Epithelial cell of esophagus (primary cell): ENCODE data around the gene ZPBP2.
"Not testable (repeated sequence)": the region's sequence is repeated elsewhere in the genome, so short reads cannot be mapped to it uniquely, and the experiment has no call there.

Experiments
- DNase-seq: peaks from one replicate; pipeline ENCODE4 v3.0.0; 2010; ENCODE audit warnings: low read depth
- H3K4me3 ChIP-seq: 2 replicates; pipeline ENCODE4 v1.5.1; 2011; ENCODE audit warnings: mild to moderate bottlenecking, low read length, control low read depth
- TF ChIP-seq, protein P1 (sequence below): IDR thresholded peaks from 2 replicates; pipeline ENCODE4 v1.5.1; 2011; ENCODE audit warnings: low read depth, mild to moderate bottlenecking, low read length, control low read depth, inconsistent platforms; ENCODE audit not compliant: insufficient read depth; ENCODE audit errors: missing control alignments

ZPBP2 gene

DNA sequence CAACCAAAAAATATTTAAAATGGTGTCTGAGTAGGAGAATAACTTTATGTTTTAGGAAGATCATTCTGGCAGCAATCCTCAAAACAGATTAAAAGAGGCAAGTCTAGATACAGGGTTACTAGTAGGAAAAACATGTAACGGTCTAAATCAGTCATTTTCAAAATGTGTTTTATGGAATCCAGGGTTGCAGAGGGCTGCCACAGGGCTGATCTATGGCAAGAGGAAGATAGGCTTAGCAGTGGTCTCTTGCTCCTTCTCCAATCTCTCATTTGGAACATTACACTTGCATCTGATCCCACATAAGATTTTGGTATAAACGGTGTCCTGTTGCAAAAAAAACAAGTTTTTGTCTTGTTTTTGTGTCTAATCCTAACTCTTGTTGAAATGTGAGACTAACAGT is 13.1 kb upstream of the ZPBP2 start:
- H3K4me3 ChIP-seq, result no peak overlapping the region
- no peak for DNase-seq
- TF ChIP-seq, protein P1, sequence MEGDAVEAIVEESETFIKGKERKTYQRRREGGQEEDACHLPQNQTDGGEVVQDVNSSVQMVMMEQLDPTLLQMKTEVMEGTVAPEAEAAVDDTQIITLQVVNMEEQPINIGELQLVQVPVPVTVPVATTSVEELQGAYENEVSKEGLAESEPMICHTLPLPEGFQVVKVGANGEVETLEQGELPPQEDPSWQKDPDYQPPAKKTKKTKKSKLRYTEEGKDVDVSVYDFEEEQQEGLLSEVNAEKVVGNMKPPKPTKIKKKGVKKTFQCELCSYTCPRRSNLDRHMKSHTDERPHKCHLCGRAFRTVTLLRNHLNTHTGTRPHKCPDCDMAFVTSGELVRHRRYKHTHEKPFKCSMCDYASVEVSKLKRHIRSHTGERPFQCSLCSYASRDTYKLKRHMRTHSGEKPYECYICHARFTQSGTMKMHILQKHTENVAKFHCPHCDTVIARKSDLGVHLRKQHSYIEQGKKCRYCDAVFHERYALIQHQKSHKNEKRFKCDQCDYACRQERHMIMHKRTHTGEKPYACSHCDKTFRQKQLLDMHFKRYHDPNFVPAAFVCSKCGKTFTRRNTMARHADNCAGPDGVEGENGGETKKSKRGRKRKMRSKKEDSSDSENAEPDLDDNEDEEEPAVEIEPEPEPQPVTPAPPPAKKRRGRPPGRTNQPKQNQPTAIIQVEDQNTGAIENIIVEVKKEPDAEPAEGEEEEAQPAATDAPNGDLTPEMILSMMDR, result no peak

DNA sequence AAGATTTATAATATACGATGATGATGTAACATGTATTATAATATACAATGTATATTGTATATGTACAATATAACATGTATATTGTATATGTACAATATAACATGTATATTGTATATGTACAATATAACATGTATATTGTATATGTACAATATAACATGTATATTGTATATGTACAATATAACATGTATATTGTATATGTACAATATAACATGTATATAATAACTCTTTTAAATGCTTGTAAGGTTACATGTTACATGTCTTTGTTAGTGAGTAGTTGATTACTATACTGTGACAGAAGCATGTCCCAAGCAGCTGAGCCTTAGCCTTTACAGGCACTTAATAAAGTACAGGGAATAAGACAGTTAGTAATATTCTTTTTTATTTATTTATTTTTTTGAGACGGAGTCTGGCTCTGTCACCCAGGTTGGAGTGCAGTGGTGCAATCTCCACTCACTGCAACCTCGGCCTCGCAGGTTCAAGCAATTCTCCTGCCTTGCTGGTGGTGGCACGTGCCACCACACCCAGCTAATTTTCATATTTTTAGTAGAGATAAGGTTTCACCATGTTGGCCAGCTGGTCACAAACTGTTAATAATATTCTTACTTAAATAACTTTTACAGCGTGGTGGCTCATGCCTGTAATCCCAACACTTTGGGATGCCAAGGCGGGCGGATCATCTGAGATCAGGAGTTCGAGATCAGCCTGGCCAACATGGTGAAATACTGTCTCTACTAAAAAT is 11.9 kb upstream of the ZPBP2 start:
- not testable (repeated sequence) for H3K4me3 ChIP-seq, DNase-seq

DNA sequence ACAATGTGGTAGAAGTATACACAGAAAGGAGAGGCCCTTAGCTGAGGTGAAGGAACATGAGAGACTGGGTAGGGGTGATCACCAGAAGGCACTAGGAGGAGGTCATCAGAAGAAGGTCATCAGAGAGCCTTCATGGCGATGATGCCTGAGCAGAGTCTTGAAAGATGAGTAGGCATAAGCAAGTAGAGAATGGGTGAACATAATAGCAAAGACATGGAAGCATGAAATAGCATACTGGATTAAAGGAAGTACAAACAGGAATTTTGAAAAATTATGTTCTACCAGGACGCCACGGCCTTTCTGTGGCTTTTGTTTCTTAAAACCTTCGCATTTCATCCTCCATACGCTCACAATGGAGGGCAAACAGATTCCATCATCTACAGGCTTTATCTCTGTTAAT is 6.8 kb upstream of the ZPBP2 start:
- TF ChIP-seq, protein P1, result no peak
- H3K4me3 ChIP-seq, result no peak overlapping the region

DNA sequence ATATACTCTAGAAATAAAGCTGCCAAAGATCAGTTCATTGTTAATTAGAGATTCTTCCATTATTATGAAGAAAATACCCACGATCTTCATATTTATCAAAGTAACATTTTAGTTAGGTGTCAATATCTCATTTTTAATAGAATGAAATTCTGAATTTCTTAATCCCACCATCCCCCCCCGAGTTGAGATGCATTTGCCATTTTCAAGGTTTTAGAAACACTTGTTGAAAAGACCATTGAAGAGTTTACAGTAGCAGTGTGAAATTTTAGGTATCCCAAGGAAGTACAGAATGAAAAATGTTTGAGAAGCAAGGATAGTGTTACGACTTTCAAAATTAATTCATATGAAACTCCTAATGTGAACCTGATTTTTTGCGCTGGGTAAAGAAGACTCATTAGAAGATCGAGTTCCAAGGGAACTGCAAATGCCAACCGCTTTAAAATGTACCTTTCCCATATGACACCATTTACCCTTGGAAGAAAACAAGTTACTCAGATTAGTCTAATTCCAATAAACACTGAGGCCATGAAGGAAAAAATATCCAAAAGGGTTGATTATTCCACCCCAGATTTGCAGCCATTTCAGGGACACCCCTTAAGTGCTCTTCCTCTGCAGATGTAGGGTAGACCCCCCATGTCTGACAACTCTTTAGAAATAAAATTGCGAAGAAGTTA is 4.6 kb upstream of the ZPBP2 start:
- no peak overlapping the region for H3K4me3 ChIP-seq
- TF ChIP-seq, protein P1, result no peak
- DNase-seq, result no peak

More for the DNA sequence above, 6.8 kb upstream of the ZPBP2 start:
- DNase-seq, result no peak

DNA sequence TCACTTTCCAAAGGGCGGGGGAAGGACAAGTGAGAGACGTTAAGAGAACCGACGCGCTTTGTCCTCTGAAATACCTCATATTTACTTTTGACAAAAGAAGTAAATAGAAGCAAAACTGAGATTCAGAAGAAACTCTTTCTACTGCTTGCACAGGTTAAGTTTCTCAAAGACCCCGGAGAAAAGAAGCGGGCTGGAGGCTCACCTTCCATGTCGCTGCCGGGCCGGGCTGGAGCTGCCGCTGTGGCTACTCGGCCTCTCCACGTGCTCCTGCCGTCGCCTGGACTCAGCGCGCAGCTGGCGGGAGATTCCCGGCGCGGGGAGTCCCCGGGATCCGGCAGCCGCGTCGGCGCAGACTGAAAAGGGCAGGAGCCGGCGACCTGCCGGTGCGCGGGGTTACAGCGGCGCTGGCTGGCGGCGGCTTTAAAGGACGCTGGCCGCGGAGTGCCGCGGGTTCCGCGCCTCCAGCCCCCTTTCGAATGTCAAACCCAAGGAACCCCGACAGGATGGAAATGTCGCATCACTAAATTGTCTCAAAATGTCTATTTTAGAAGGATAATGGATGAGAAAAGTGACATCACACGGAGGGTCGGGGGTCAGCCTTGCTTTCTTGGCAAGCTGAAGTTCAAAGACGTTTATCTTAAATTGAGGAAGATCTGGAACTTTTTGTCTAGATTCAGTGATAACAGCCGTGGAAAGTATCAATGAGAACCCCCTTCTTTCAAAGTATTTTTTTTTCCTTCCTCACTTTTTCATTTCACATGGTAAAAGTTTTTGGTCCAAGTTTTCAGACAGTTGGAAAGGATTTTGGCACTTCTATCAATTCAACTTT is 3.9 kb upstream of the ZPBP2 start, which contains the start of gene IKZF3:
TSS of gene IKZF3 (minus strand) at position 395 of the 829 bp plus-strand sequence. CDS start at position 209, 186 bp downstream.
- peak; percentile 72 for DNase-seq
- H3K4me3 ChIP-seq, result no peak within 1 kb of the TSS
- TF ChIP-seq, protein P1, result no peak

DNA sequence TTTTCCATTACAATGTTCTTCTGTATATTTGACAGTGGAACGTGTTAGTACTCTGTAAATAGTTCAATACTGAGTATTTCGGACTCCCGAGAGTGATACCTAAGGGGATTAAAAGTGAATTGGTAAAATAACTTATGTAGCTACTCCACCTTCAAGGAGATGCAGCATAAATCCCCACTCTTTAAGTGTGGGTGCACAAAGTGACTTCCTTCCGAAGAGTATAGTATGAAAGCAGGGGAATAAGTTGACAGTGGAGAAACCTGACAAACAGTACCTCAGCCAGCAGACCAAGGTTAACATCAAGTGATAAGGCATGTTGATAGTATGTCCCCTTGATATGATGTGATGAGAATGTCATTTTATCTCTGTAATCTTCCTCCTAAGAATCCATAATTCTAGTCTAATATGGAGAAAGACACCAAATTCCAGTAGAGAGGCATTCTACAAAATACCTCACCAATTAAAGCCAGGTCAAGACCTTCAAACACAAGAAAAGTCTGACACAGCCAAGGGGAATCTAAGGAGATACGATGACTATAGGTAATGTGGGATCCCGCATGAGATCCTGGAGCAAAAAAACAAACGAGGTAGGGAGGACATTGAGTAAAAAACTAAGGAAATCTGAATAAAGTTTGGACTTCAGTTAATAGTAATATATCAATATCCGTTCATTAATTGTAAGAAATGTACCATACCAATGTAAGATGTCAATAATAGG is 1.8 kb upstream of the ZPBP2 start:
- DNase-seq, result no peak
- TF ChIP-seq, protein P1, result no peak
- no peak overlapping the region for H3K4me3 ChIP-seq
